ENCODE results near the gene C1QTNF1. TPM values are rescaled to one million over a fixed set of nuclear protein-coding genes. Genes with fewer than 3 reads are reported as not detected.
A peak's percentile ranks its signal among the peaks of the same experiment; 100 is the strongest.
"Not testable (repeated sequence)": the region's sequence is repeated elsewhere in the genome, so short reads cannot be mapped to it uniquely, and the experiment has no call there.

Gene C1QTNF1
- total RNA-seq, 4 donors from 2014 or later = 67.1 to 147 (median 90.0) TPM

DNA sequence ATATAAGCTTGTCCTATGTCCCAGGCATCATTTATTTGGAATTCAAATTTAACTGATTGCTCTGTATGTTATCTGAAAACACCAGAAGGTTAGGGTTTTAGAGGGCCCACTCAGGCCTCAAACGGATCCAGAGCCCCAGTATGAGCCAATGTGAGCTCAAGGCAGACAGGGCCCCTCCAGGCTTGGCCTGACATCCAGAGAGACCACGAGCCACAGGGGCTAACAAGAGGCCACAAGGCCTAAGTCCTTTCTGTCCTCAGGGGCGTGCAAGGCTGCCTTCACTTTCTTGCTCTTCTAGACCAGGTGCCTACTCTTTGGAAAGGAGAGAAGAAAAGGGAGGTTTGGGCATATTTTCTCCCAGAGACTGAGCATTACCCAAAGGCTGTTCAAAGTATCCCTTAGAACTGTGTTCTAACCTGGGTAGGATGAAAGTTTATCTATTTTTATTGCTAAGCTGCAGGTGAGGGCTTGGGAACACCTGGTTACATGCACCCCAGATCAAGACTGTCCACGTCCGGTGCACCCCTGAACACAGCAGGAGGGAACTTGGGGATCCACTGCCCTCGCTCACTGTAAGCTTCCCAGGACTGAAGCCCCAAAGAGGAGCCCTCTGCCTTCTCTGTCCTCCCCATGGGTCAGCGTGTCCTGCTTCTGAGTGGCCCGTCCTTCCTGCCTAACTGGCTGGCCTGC lies 49.2 kb downstream of the C1QTNF1 start:
- TF ChIP-seq EP300 (IDR thresholded peaks at IDR 0.05) (no peak), POLR2A (IDR thresholded peaks at IDR 0.05) (no peak)
- TF ChIP-seq, protein P1, sequence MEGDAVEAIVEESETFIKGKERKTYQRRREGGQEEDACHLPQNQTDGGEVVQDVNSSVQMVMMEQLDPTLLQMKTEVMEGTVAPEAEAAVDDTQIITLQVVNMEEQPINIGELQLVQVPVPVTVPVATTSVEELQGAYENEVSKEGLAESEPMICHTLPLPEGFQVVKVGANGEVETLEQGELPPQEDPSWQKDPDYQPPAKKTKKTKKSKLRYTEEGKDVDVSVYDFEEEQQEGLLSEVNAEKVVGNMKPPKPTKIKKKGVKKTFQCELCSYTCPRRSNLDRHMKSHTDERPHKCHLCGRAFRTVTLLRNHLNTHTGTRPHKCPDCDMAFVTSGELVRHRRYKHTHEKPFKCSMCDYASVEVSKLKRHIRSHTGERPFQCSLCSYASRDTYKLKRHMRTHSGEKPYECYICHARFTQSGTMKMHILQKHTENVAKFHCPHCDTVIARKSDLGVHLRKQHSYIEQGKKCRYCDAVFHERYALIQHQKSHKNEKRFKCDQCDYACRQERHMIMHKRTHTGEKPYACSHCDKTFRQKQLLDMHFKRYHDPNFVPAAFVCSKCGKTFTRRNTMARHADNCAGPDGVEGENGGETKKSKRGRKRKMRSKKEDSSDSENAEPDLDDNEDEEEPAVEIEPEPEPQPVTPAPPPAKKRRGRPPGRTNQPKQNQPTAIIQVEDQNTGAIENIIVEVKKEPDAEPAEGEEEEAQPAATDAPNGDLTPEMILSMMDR (IDR thresholded peaks at IDR 0.05) = no peak
- Histone ChIP-seq H3K4me3 (no peak overlapping the region), H3K27ac (no peak overlapping the region), H3K36me3 (peaks cover 0 to 11% (median 0%) of the 10 kb centered on the region in 3 donors), H3K9me3 (no peaks in the 10 kb centered on the region), H3K27me3 (no peaks in the 10 kb centered on the region), H3K4me1 (peaks cover 0 to 28% (median 11%) of the 10 kb centered on the region in 4 donors)
- no peak for DNase-seq (ENCODE audit: low spot score in 2 of 2)
- WGBS, 2 donors = 88 to 89% methylated on average over 8 of the region's 8 CpGs

DNA sequence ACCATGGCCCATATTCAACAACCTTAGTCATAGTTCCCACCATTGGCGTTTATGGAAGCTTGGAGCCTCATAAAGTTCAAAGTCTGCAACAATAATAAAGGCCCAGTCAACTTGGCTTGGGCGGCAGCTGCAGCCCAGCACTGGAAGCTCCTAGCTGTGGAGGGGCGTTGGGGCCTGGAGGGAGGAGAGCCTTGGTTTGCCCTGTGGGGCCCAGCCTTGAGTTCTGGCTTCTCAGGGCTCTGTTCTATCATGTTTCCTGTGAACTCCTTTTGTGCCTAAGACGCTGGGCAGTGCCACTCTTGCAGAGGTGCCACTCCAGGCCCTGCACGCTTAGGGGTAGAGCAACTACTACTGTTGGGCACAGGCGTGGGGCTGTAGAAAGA lies 49.7 kb downstream of the C1QTNF1 start:
- 80 to 84% methylated on average over 5 to 6 of the region's 6 CpGs for WGBS, 2 donors
- Histone ChIP-seq H3K9me3 (no peaks in the 10 kb centered on the region), H3K4me3 (no peak overlapping the region), H3K27ac (peak overlapping the region in 3 of 4 donors; percentile 88 to 96 (median 89)), H3K27me3 (no peaks in the 10 kb centered on the region), H3K36me3 (peaks cover 0 to 16% (median 0%) of the 10 kb centered on the region in 3 donors), H3K4me1 (peaks cover 0 to 28% (median 11%) of the 10 kb centered on the region in 4 donors)
- no peak for TF ChIP-seq POLR2A (IDR thresholded peaks at IDR 0.05)
- TF ChIP-seq, protein P1 (IDR thresholded peaks at IDR 0.05) = no peak
- no peak for TF ChIP-seq EP300 (IDR thresholded peaks at IDR 0.05)
- no peak for DNase-seq (ENCODE audit: low spot score in 2 of 2)

DNA sequence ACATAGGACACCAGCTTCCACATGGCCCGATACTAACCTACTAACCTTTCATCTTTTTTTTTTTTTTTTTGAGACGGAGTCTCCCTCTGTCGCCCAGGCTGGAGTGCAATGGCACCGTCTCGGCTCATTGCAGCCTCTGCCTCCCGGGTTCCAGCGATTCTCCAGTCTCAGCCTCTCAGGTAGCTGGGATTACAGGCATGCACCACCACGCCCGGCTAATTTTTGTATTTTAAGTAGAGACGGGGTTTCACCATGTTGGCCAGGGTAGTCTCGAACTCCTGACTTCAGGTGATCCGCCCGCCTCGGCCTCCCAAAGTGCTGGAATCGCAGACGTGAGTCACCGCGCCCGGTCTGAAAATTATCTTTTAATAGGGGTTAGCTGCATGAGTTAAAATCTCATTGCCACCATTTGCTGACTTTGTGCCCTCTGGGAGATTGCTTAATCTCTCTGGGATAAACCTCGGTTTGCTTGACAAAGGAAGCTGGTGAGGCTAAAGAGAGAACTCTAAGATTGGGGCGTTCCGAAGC lies 50.2 kb downstream of the C1QTNF1 start:
- not testable (repeated sequence) for H3K27me3 ChIP-seq; DNase-seq (ENCODE audit: low spot score in 2 of 2); H3K9me3 ChIP-seq
- H3K4me1 ChIP-seq = peaks cover 0 to 28% (median 11%) of the 10 kb centered on the region in 4 donors
- peaks cover 0 to 21% (median 0%) of the 10 kb centered on the region in 3 donors for H3K36me3 ChIP-seq
- peak overlapping the region; percentile 81 to 96 (median 88) for H3K27ac ChIP-seq
- H3K4me3 ChIP-seq = peak overlapping the region in 3 of 4 donors; percentile 79 to 91 (median 82)
- WGBS, 2 donors = 70 to 73% methylated on average over 22 of the region's 22 CpGs
- TF ChIP-seq EP300 (IDR thresholded peaks at IDR 0.05) = peak in 1 of 2 donors; percentile 74

DNA sequence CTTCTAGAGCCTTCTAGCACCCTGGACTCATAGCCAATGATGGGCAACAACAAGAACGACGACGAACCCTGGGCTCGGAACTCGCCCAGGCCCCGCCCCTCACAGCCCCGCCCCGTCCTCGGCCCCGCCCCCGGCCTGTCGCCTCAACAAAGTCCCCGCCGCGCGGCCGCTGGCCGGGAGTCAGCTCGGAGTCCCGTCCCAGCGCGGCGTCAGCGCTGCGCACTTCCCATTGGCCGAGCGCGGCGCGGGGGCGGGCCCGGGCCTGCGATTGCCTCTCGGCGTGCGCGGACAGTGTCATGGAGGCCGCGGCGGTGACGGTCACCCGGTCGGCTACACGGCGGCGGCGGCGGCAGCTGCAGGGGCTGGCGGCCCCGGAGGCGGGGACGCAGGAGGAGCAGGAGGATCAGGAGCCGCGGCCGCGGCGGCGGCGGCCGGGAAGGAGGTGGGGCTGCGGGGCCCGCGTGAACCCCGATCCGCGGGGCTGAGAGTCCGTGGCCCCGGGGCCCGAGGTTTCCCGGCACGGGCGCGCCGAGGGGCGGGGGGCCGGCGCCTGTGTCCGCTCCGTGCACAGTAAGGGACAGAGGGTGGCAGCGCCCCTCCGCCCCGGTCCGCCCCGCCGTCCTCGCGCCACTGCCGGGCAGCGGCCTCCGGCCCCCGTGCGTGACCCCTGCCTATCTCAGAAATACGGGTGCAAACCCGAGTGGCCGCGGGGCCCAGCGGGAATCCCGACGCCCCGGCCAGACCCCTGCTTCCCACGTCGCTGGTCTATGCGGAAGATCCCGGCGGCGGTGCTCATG lies 50.9 kb downstream of the C1QTNF1 start, which contains the start of gene ENGASE:
Gene ENGASE (plus strand): TSS at position 176 of the 797 bp plus-strand sequence. CDS start 121 bp downstream, at position 297.
- peak; percentile 47 to 75 for TF ChIP-seq POLR2A (IDR thresholded peaks at IDR 0.05)
- TF ChIP-seq EP300 (IDR thresholded peaks at IDR 0.05) = peak in 1 of 2 donors; percentile 62
- TF ChIP-seq, protein P1 (IDR thresholded peaks at IDR 0.05) = no peak
- H3K27ac ChIP-seq = peak within 1 kb of the TSS; percentile 81 to 96 (median 88)
- peaks cover 0 to 28% (median 0%) of the 10 kb centered on the region in 3 donors for H3K36me3 ChIP-seq
- H3K9me3 ChIP-seq = no peaks in the 10 kb centered on the region
- H3K27me3 ChIP-seq = no peaks in the 10 kb centered on the region
- DNase-seq (ENCODE audit: low spot score in 2 of 2) = peak; percentile 85 to 93
- WGBS, 2 donors = 0 to 2% methylated on average over 18 to 56 of the region's 106 CpGs
- H3K4me3 ChIP-seq = peak within 1 kb of the TSS; percentile 68 to 91 (median 80)
- peaks cover 0 to 28% (median 11%) of the 10 kb centered on the region in 4 donors for H3K4me1 ChIP-seq

DNA sequence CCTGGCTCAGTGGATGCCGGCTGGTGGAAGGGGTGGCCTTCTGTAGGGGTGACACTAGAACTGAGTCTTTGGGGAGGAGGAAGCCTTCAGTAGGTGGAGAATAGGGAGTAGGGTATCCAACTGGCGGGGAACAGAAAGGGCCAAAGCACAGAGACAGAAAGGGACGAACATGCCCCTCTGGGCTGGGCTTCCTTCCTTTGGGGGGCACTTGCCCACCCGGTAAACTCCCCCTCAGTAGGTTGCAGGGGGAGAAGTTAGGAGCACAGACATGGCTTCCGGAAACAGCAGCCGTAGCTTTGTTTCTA lies 51.4 kb downstream of the C1QTNF1 start:
- 11 to 12% methylated on average over 6 of the region's 6 CpGs for WGBS, 2 donors

More for the DNA sequence above, 51.4 kb downstream of the C1QTNF1 start:
- no peaks in the 10 kb centered on the region for H3K27me3 ChIP-seq
- H3K36me3 ChIP-seq = peaks cover 0 to 33% (median 5%) of the 10 kb centered on the region in 3 donors
- H3K4me3 ChIP-seq = peak overlapping the region; percentile 68 to 91 (median 80)
- no peaks in the 10 kb centered on the region for H3K9me3 ChIP-seq
- DNase-seq (ENCODE audit: low spot score in 2 of 2) = no peak
- H3K4me1 ChIP-seq = peaks cover 0 to 28% (median 11%) of the 10 kb centered on the region in 4 donors
- H3K27ac ChIP-seq = peak overlapping the region; percentile 81 to 96 (median 88)
- TF ChIP-seq, protein P1 (IDR thresholded peaks at IDR 0.05) = no peak
- TF ChIP-seq POLR2A (IDR thresholded peaks at IDR 0.05) (no peak), EP300 (IDR thresholded peaks at IDR 0.05) (no peak)
